Nephron (organoid): ENCODE results near the gene PDHA2.
"Not testable (repeated sequence)": the region's sequence is repeated elsewhere in the genome, so short reads cannot be mapped to it uniquely, and the experiment has no call there.

ENCODE experiments used
- H3K27ac Mint-ChIP-seq, 3 experiments: 2 replicates each; pipeline ENCODE4 v1.8.0; 2020; ENCODE audit warnings: mixed read lengths in 3 of 3, mild to moderate bottlenecking in 2 of 3, moderate library complexity in 1 of 3
- H3K27me3 Mint-ChIP-seq: 2 replicates; pipeline ENCODE4 v1.8.0; 2021; ENCODE audit warnings: low read depth, mild to moderate bottlenecking, moderate library complexity, mixed read lengths
- H3K36me3 Mint-ChIP-seq: 2 replicates; pipeline ENCODE4 v1.8.0; 2020; ENCODE audit warnings: low read depth, mixed read lengths
- H3K4me1 Mint-ChIP-seq: 2 replicates; pipeline ENCODE4 v1.8.0; 2020; ENCODE audit warnings: mixed read lengths
- H3K4me3 Mint-ChIP-seq, 3 experiments: 2 replicates each; pipeline ENCODE4 v1.8.0; 2020; ENCODE audit warnings: mild to moderate bottlenecking in 3 of 3, mixed read lengths in 3 of 3, moderate library complexity in 2 of 3
- H3K9me3 Mint-ChIP-seq: 2 replicates; pipeline ENCODE4 v1.8.0; 2020; ENCODE audit warnings: mixed read lengths
- TF ChIP-seq, protein P1 (sequence below), 3 experiments: fragments of 200-600 bp; sonication (generic); IDR thresholded peaks; one replicate each; pipeline ENCODE4 v1.5.0; 2021; ENCODE audit warnings: antibody characterized with exemption in 3 of 3; ENCODE audit not compliant: unreplicated experiment in 3 of 3

The PDHA2 gene

GRCh38 chr4:95857761-95858160 lies 17.9 kb downstream of the PDHA2 start:
- no peaks in the 10 kb centered on the region for H3K4me1 Mint-ChIP-seq
- no peak overlapping the region for H3K4me3 Mint-ChIP-seq
- no peaks in the 10 kb centered on the region for H3K27me3 Mint-ChIP-seq
- no peaks in the 10 kb centered on the region for H3K36me3 Mint-ChIP-seq
- TF ChIP-seq, protein P1, sequence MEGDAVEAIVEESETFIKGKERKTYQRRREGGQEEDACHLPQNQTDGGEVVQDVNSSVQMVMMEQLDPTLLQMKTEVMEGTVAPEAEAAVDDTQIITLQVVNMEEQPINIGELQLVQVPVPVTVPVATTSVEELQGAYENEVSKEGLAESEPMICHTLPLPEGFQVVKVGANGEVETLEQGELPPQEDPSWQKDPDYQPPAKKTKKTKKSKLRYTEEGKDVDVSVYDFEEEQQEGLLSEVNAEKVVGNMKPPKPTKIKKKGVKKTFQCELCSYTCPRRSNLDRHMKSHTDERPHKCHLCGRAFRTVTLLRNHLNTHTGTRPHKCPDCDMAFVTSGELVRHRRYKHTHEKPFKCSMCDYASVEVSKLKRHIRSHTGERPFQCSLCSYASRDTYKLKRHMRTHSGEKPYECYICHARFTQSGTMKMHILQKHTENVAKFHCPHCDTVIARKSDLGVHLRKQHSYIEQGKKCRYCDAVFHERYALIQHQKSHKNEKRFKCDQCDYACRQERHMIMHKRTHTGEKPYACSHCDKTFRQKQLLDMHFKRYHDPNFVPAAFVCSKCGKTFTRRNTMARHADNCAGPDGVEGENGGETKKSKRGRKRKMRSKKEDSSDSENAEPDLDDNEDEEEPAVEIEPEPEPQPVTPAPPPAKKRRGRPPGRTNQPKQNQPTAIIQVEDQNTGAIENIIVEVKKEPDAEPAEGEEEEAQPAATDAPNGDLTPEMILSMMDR (IDR thresholded peaks at IDR 0.05; ENCODE audit: unreplicated experiment in 3 of 3) = no peak
- H3K27ac Mint-ChIP-seq = no peak overlapping the region
- no peaks in the 10 kb centered on the region for H3K9me3 Mint-ChIP-seq

DNA sequence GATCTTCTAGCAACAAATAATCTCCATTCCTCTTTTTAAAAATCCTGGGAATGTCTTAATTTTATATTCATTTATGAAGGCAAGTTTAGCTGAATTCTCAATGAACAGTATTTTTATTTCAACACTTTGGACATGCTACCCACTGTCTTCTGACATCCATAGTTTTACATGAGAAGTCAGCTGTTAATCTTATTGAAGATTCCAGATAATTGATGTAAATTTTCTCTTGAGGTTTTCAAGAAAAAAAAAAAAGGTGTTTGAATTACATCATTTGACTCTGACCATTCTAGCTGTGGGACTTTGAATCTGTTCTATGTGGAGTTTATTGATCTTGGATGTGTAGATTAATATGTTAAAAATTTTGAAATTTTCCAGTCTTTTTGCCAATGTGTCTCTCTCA lies 28.0 kb downstream of the PDHA2 start:
- no peaks in the 10 kb centered on the region for H3K4me1 Mint-ChIP-seq
- H3K27ac Mint-ChIP-seq = no peak overlapping the region
- peaks cover 40% of the 10 kb centered on the region for H3K9me3 Mint-ChIP-seq
- TF ChIP-seq, protein P1 (IDR thresholded peaks at IDR 0.05; ENCODE audit: unreplicated experiment in 3 of 3) = no peak
- no peaks in the 10 kb centered on the region for H3K36me3 Mint-ChIP-seq
- no peak overlapping the region for H3K4me3 Mint-ChIP-seq
- no peaks in the 10 kb centered on the region for H3K27me3 Mint-ChIP-seq

GRCh38 chr4:95869414-95869813 lies 29.5 kb downstream of the PDHA2 start:
- not testable (repeated sequence) for H3K27ac Mint-ChIP-seq, H3K36me3 Mint-ChIP-seq, H3K4me3 Mint-ChIP-seq, H3K27me3 Mint-ChIP-seq, H3K4me1 Mint-ChIP-seq
- H3K9me3 Mint-ChIP-seq = peaks cover 34% of the 10 kb centered on the region

DNA sequence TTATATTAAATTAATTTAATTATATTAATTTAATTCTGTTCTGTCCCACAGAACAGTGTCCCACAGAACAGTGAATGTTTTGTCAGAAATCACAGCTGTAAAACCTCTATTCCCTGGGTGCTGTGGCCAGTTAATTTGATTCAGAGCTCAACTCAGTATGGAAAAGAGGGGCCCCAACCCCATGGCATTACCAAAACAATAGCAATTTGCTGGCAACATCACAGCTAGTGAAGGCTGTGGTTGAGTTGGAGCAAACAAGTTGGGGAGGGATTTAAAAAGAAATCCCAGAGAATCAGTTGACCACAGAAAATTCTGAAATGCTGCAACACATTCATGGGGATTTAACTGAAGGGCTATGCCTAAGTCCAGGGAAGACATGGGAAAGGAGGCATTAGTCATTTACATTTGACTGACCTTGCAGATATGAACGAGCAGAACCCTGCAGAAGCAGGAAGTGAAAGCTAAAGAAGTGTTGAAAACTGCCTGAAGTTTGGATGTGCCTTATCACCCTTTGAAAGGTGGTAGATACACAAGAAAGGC lies 30.1 kb downstream of the PDHA2 start:
- peaks cover 34% of the 10 kb centered on the region for H3K9me3 Mint-ChIP-seq
- H3K4me3 Mint-ChIP-seq = no peak overlapping the region

DNA sequence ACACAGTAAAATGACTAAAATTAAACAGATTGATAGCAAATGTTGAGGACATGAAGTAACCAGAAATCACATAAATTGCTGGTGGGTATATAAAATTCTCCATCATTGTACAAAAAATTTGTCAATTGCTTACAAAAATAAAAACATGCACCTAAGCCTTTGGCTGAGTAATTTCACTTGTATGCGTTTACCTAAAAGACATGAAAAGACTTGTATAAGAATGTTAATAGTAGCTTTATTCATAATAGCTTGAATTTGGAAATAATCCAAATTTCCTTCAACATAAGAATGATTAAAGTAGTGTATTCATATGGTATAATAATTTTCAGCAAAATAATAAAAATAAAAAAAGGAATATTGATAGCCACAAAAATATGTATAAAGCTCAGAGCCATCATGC lies 37.7 kb downstream of the PDHA2 start:
- H3K27ac Mint-ChIP-seq = no peak overlapping the region
- H3K4me3 Mint-ChIP-seq = no peak overlapping the region
- peaks cover 5% of the 10 kb centered on the region for H3K9me3 Mint-ChIP-seq
- H3K4me1 Mint-ChIP-seq = no peaks in the 10 kb centered on the region
- no peaks in the 10 kb centered on the region for H3K36me3 Mint-ChIP-seq
- TF ChIP-seq, protein P1 (IDR thresholded peaks at IDR 0.05; ENCODE audit: unreplicated experiment in 3 of 3) = no peak
- no peaks in the 10 kb centered on the region for H3K27me3 Mint-ChIP-seq

More for the DNA sequence above, 30.1 kb downstream of the PDHA2 start:
- H3K36me3 Mint-ChIP-seq = no peaks in the 10 kb centered on the region
- no peaks in the 10 kb centered on the region for H3K27me3 Mint-ChIP-seq
- no peak overlapping the region for H3K27ac Mint-ChIP-seq
- TF ChIP-seq, protein P1 (IDR thresholded peaks at IDR 0.05; ENCODE audit: unreplicated experiment in 3 of 3) = no peak
- H3K4me1 Mint-ChIP-seq = no peaks in the 10 kb centered on the region

- TF ChIP-seq, protein P1 (IDR thresholded peaks at IDR 0.05; ENCODE audit: unreplicated experiment in 3 of 3) = no peak
- Mint-ChIP-seq H3K27me3 (no peaks in the 10 kb centered on the region), H3K36me3 (no peaks in the 10 kb centered on the region), H3K4me1 (no peaks in the 10 kb centered on the region), H3K4me3 (no peak overlapping the region), H3K9me3 (peaks cover 14% of the 10 kb centered on the region), H3K27ac (no peak overlapping the region)
Observed at GRCh38 chr4:95887551-95887950, 47.7 kb downstream of the PDHA2 start.
